CD1c-positive myeloid dendritic cell (primary cell): ENCODE data around the gene GPC6.

Source experiments
- DNase-seq: peaks from one replicate; pipeline ENCODE4 v3.0.0-alpha.2; 2016; ENCODE audit errors: extremely low spot score

The GPC6 gene

DNA sequence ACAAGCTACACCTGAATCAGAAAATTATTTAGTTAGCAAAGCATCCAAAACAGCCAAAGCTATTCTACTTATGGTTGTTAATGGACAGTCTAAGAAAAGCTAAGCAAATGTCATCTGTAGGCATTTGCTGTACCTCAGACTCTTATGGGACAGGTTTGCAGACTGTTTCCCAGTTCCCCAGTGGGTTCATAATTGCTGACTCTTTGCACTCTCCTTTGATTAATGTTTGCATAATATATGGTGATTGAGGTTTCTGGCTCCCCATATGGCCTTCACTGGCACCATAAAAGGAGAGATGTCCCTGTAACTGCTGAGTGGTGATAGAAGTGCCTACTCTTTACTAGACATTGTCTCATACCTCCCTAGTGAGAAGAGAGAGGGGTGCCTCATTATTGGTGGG is 142.1 kb downstream of the GPC6 start:
- no peak for DNase-seq

DNA sequence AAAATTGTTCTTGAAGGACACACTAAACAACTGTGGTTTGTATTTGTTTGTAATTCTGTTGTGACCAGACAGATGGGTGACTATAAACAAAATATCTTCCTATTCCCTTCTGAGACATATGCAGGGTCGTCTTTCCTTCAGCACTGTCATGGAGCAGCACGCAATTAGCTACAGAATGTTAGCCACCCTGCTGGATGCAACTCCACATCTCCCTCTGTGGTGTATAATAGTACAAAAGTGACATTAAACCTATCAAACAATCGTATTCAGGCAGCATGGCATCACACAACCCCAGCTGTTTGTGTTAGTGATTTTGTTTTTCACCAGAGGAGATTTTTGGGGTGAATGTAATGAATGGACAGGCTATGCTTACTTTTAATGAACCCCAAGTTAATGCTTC is 146.2 kb downstream of the GPC6 start:
- DNase-seq, result no peak

DNA sequence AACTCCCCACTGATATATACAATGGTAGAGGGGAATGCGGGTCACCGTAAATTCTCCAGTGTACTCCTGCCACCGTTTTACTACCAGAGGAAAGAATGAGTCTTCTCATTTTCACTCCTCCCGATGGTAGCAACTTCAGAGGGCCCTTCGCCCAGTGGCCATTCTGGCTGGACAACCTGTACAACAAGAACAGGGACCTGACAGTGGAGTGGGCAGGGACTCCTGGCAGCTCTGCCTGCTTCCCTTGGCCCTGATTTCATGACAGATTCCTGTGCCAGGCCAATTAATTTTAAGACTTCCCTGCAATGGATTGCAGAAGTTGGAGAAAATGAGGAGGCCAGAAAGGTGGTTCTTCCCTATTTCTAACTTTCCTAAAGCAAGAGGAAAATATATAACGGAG is 148.9 kb downstream of the GPC6 start:
- DNase-seq, result no peak

DNA sequence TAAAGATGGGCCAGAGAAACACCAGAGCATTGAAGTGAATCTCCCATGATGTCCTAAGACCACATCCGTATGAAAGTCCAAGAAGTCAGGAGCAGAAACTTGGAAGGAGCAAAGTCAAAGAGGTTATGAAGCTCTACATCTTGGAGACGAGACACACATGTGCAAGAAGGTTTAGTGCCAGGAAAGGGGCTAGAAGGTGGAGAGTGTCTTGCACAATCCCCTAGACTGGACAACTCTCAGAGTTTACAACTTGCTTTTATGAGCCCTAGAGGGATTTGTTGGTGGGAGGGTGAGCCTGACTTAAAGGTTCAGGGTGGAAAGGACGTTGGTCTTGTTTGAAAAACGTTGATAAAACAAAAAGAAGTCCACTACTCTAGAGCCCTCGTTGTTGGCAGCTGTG is 150.6 kb downstream of the GPC6 start:
- DNase-seq, result no peak

DNA sequence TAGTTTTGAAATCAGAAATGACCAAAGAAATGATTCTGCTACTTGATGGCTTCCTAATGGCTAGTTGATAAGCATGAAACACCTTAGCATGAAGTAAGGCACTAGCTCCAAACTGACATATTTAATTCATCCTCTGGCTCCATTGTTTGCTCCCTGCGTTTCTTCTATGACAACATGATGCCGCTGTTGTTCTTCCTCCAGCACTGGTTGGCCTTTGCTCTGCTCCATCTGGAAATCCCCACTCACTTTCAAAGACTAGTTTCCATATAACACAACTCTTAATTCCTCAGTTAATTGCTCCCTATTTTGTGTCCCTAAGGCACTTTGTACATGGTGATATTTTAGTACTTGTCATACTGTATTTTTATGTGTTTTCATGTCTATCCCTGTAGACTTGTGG is 151.6 kb downstream of the GPC6 start:
- no peak for DNase-seq

DNA sequence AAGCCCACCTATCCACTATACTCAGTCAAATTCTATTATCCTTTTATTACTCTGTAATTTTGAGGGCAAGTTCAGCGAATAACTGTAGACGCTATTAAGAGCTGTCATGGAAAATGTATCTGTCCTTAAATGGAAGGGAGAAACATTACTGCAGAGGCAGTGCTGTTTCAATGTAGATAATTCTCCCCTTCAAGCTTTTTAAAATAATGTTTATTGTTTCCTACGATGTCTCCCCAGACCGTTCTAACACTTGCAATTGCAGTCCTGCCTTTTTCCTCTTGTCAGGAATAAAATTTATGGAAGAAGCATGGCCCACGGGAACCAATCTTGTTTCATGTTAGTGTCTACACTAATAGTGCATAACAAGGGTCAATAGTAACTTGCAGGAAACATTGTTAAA is 159.5 kb downstream of the GPC6 start:
- DNase-seq, result no peak

DNA sequence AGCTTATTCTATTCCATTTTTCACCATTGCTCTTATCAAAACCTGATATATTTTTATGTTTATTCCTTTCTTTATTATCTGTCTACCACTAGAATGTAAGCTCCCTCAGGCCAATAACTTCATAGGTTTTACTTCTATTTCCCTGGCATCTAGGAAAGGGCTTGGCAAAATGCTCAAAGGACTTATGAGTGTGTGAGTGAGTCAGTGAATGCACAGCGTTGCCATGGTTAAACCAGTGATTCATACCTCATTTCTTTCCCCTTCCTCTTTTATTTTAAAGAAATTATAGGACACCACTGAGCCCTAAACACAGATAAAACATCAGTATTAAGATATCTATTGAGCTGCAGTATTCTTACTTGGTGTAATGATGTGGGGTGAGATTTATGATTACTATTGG is 162.1 kb downstream of the GPC6 start:
- DNase-seq, result no peak

DNA sequence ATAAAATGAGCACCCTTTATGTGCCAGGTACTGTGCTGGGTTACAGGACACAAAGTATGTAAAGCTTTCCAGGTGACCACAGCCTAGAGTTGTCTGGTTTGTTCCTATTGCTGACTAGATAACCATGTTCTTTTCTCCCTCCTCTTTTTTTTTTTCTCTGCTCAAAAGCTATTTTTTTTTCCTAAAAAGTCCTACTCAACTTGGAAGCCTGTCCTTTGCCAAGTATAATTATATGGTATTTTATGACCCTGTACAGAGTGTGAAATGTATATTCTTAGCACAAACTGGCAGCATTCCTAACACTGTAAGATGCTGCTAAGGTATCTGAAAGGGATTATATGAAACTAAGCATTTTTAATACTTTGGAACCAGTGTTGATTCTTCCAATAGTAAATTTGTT is 171.0 kb downstream of the GPC6 start:
- DNase-seq, result no peak

DNA sequence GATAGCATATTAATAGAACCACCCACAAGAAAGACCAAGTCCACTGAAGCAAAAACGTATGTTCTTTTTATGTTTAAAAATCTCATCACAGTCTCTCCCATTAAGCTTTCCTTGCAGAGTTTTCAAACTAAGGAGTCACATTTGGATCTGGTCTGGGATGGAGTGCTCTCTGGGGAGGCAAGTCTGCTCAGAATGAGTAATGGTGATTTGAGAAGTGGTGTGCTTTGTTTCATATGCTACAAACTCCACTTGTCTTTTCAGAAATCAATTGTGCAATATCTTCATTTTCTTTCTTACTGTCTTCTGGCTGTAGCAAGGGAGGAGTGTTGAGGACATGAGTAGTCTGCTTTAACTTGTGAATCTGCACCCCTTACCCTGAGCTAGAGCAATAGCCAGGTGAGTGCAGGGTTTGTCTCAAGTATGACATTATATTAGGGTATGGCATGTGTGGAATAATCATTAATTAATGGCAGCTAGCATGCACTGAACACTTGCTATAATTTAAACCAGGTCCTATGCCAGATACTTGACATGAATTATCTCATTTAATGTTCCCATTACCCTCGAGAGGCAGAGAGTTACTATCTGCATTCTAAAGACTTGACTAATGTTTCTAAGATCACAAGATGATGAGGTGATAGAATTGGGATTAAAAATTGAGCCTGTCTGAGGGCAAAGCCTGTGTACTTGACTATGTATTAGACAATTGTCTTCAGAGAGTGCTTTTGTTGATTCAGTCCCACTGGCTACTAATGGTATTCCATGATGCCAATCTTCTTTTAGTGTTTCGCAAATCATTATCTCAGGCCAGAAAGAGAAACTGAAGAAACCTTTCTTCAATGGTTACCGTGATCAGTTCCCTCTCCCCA is 171.8 kb downstream of the GPC6 start:
- DNase-seq, result no peak

DNA sequence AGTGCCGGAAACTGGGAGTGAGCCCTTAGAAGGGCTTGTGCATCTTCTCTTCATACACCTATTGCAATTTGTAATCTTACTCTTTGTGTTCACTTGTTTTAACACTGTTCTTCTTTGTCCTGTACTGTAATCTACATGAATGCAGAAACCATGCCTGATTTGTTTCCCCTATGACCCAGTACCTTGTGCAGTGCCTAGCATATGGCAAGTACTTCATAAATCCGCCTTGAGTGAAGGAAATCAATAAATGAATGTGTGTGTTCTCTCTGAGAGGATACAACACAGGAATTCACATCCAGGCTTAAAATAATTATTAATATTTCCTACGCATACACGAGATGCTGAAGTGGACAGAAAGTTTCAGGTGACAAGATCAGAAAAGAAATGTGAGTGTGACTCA is 172.6 kb downstream of the GPC6 start:
- no peak for DNase-seq

DNA sequence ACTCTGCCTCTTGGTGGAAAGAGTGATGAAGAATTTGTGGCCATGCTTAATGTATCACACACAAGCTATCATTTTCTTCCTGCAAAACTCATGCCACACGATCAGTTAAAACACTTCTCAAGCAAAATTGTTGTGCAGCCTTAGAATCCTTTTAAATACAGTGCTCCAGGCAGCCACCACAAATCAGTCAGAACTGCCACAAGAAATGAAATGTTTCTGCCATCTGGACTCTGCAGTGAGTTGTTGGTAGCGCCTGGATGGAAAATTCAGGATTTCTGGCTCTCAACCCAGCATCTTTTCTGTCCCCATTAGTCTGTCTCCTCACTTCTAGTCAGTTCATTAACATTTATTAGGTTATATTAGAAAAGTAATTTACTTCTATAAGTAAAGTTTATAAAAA is 179.5 kb downstream of the GPC6 start:
- no peak for DNase-seq

DNA sequence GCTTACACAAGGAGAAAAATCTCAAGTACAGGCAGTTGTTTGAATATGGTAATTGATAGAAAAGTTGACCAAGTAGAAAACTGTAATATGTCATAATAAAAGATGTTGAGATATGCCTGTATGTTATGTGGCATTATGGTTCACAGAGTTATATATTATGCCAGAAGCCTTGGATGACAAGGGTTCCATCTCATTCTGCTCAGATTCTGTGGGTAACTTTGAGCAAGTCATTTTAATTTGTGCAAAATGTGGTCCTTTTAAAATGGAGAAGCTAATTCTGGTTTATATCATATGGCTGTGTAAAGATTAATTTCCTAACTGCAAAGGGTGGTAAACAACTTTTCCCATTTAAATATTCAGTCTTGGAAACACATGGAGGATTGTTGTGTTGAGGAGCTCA is 180.9 kb downstream of the GPC6 start:
- no peak for DNase-seq

DNA sequence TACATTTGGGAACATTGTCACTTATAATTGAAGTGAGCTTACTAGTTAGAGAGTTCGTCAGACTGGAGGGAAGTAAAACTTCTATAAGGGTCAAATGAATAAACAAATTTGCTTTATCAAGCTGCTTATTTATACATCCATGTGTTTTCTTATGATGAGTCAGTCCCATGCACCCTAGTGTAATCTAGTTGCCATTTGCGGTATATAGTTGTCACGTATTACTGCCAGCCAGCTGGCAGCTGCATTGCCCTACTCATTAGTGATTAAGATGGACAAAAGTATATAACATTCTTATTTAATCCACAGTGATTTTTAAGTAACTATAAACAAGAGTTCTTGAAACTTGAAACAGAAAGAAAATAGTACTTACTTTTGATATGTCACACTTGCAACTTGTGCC is 182.4 kb downstream of the GPC6 start:
- no peak for DNase-seq

DNA sequence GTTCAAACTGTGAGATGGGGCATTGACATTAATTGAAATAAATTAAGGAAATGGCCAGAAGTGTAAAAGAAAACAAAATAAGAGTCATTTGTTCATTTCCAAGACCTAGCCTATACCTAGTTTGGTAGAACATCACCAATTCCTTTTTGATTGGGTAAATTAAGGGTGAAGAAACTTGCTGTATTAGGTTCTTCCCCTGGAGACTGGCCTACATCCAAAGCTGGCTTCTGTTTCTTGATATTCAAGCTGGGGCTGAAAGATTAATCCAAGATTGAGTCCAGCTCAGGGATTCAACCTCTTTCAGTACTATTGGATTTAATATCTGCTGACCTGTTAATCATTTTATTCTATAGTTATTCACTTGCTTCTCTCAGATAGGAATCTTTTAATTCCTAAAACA is 183.2 kb downstream of the GPC6 start:
- no peak for DNase-seq

DNA sequence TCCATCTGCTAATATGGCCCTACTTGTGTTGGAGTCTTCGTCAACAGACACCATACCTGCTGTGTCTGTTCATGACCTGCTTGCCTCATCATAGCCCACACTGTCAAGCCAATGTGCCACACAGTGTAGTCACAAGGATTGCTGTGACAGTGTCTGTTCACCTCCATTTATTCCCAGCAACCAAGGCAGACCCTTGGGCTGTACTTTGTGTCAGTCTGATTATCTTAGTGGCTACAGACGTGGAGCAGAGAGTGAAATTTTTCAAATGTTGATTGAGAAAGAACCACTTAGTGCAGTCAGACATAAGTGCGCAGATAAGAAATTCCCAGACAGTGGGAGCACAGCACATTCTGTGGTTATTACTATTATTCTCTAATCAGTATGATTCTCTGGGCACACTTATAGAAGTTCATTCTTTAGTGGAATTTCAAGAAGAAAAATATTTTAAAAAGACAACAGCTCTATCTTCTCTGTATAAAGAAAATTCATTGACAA is 184.6 kb downstream of the GPC6 start:
- DNase-seq, result no peak

DNA sequence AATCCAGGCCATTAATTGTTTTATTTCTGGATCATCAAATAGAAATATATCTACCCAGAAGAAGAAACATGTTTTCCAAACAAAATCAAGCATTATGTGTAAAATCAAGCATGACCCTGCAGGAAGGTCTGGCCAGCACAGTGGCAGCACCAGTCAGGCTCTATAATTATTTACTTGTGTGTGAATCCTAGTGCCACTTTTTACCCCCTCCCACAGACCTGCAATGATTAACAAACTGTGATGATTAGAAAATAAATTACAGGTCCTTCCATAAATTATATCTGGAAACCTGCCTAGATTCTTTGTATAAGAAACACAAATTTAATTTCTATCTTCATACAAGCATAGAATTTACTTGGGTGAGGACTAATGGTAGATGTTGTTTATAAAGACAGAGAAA is 186.1 kb downstream of the GPC6 start:
- DNase-seq, result no peak

DNA sequence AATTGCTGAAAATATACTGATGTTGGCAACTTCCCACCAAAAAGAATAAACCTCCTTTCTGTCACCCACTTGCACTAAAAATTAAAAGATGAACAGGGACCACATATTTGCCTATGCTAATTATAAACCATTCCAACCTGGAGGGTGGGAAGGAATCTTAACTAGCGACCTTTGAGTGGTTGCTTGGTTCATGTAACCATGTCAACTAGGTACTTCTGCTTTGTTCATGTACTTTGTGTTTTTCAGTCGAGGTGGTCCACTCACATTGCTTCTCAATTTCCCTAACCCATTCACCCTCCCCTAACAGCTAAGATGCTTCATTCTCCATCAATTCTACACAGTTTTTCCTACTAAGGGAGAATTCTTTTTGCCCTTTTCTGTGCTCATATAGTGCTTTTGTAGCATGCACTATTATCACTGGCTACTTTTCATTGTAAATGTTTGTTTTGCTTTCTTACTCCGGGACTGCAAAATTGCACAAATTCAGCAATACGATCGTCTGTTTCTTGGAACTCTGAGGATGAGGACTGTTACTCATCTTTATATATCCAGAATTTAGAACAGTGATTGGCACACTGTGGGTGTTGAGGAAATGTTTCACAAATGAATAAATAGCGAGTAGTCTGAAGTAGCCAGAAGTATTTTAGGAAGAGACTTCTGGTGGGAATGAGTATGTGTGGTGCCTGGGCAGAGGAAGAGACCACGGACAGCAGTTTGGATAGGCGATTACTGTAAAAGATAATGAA is 187.5 kb downstream of the GPC6 start:
- no peak for DNase-seq

DNA sequence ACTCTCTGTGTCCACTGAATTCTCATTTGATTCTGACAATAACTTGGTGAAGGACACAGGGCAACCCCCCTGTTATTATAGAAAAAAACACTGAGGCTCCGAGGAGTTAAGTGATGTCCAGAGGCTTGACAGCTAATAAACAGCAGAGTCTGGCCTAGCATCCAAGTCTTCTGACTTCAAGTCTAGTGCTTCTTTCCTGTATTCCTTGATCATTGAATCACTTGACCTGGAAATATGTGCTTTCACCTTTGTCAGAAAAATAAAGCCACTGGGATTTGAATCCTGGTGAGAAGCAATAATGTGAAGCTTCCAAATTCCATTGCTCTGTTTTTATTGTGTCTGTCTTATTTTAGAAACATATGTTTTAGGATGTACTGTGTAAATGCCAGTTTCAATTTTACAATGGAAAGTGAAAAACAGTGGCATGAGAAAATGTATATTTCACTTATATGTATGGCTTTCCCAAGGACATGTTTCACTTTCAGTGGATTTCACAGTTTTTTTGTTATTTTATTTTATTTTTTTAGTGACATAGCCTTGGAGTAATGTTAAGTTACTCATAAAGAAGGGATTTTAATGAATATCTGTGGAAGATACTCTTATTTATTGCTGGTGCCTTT is 190.2 kb downstream of the GPC6 start:
- DNase-seq, result no peak

DNA sequence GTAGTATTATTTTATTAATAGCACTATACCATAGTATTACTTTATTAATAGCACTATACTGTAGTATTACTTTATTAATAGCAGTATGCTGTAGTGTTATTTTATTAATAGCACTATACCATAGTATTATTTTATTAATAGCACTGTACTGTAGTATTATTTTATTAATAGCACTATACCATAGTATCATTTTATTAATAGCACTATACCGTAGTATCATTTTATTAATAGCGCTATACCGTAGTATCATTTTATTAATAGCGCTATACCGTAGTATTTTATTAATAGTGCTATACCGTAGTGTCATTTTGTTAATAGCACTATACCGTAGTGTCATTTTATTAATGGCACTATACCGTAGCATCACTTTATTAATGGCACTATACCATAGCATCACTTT is 191.8 kb downstream of the GPC6 start:
- DNase-seq, result no peak

DNA sequence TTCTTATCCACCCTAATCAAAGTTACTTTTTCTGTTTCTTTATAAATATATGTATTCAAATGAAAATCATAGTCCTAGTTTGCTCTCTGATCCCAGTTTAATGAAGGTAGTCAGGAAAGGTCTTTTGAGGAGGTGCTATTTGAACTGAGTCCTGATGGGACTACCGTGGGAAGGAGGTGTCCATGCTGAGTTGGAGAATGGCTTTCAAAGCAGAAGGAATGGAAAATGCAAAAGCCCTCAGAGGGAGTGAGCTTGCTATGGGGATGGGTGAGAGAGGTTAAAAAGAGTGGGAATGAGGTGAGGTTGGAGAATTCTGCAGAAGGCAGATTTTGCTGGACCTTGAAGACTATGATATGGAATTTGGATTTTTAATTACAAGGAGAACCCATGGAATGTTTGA is 193.6 kb downstream of the GPC6 start:
- no peak for DNase-seq

DNA sequence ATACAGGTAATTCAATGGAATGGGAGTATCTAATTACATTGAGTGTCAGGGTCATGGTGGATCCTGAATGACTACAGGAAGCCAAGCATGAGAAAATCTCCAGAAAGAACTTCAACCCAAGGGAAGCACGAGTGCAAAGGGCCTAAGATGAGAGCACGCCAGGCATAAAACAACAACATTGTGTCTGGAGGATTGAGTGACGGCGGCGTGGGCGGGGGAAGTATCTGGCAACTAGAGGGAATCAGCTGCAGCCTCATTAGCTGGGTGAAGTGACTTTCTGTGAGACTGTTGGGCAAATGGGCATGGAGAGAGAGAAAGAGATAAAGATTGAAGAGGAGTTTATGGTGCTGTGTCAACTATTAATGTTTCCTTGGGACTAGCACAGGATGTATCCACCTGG is 194.3 kb downstream of the GPC6 start:
- no peak for DNase-seq

DNA sequence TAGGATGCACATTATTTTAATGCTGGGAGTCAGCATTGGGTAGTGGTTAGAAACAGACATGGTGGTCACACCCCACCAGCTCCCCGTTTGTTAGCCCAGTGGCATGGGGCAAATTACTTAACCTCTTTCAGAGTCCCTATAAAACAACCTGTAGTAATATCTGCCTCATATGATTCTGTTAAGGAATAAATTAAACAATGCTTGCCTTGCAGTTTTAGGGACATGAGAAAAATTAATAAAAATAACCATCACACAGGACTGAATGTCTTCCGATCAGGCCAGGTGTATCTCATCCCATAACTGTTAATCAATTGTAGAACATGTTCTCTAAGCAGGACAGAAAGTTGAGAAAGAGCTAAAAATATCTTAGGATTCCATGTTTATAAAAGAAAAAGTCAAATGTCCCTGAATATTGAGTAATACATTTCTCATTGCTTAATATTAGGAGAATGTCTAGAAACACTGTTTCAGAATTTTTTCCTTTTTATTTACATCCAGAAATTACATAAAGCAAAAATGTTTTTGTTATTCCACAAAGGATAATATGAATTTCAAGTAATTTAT is 196.5 kb downstream of the GPC6 start:
- DNase-seq, result no peak

DNA sequence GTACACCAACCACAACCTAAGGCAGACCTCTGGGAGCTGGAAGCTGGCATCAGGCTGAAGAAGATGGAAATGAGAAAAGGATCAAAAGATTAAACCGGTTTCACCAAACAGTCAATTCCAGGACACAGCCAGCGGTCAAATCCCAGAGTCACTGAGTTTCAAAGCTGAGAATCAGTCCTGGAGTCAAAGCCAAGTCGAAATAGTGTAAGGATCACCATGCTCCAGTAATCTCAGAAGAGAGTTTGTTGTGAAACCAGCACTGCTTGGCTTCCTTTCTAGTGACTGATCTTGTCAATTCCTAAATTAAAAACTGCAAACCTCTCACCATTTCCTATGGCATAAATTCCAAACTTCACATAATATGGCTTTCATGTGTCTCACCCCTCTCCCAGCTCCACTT is 198.8 kb downstream of the GPC6 start:
- DNase-seq, result no peak
